Measurements from ENCODE around the gene SPON1.
A peak's percentile ranks its signal among the peaks of the same experiment; 100 is the strongest.
"Not testable (repeated sequence)": the region's sequence is repeated elsewhere in the genome, so short reads cannot be mapped to it uniquely, and the experiment has no call there.

The SPON1 gene

DNA sequence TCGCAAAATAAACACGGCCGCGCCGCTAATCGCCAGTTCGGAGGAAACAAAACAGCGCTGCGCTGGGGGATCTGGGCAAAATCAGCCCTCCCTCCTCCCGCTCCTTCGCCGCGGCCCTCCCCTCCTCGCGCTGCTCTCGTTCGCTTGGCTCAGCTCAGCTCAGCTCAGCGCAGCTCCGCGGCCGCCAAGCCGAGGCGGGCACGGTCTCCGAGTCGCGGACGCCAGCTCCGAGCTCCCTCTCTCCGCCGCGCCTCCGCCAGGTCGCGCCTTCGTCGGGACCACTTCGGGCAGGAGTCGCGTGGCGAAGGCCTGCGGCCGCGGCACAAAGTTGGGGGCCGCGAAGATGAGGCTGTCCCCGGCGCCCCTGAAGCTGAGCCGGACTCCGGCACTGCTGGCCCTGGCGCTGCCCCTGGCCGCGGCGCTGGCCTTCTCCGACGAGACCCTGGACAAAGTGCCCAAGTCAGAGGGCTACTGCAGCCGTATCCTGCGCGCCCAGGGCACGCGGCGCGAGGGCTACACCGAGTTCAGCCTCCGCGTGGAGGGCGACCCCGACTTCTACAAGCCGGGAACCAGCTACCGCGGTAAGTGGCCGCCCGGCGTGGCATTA is at the start of gene SPON1:
Gene SPON1 (plus strand): TSS at position 162 of the 607 bp plus-strand sequence. CDS start 182 bp downstream, at position 344.
- no peak for DNase-seq

- DNase-seq = no peak
These were observed 45.3 kb upstream of the SPON1 start for GRCh38 chr11:13917264-13917663.

- no peak for DNase-seq
These were observed 44.6 kb upstream of the SPON1 start for GRCh38 chr11:13917904-13918303.

GRCh38 chr11:13920756-13921155 is 41.8 kb upstream of the SPON1 start:
- no peak for DNase-seq

- no peak for DNase-seq
These were observed 41.0 kb upstream of the SPON1 start for GRCh38 chr11:13921545-13921944.

- no peak for DNase-seq
These were observed 39.3 kb upstream of the SPON1 start for GRCh38 chr11:13923182-13923581.

- no peak for DNase-seq
These were observed 38.5 kb upstream of the SPON1 start for GRCh38 chr11:13923716-13924650.

GRCh38 chr11:13924801-13925327 is 37.7 kb upstream of the SPON1 start:
- DNase-seq = peak; percentile 4

- not testable (repeated sequence) for DNase-seq
These were observed 36.2 kb upstream of the SPON1 start for GRCh38 chr11:13926366-13926765.

GRCh38 chr11:13926981-13927380 is 35.5 kb upstream of the SPON1 start:
- no peak for DNase-seq

- no peak for DNase-seq
These were observed 35.0 kb upstream of the SPON1 start for GRCh38 chr11:13927481-13927880.

DNA sequence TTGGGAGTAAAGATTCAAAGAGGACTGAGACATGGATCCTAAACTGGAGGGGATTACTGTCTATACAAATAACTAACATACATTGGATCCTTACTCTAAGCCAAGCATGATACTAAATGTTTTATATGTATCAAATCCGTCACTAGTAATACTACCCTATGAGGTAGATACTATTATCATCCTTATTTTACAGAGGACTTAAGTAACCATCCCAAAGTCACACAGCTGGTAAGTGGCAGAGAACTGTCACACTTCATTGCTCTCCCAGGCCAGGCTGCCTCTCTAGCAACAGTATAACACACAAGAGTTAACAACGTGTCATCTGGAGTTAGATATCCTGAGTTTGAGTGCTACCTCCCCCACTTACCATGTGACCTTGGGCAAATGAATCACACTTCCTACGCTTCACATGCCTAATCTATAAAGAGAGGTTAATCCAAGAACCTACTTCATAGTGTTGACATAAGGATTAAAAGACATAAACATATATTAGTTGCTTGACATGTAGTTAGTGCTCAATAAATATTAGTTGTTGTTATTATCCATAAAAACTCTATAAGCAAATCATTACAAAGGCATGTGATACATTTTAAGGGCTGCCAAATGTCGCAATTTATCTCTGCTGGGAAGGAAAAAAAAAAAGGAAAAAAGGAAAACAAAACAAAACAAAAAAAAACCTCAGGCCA is 33.8 kb upstream of the SPON1 start:
- peak; percentile 17 for DNase-seq

GRCh38 chr11:13929395-13929891 is 33.1 kb upstream of the SPON1 start:
- no peak for DNase-seq

GRCh38 chr11:13931356-13931755 is 31.2 kb upstream of the SPON1 start:
- no peak for DNase-seq

DNA sequence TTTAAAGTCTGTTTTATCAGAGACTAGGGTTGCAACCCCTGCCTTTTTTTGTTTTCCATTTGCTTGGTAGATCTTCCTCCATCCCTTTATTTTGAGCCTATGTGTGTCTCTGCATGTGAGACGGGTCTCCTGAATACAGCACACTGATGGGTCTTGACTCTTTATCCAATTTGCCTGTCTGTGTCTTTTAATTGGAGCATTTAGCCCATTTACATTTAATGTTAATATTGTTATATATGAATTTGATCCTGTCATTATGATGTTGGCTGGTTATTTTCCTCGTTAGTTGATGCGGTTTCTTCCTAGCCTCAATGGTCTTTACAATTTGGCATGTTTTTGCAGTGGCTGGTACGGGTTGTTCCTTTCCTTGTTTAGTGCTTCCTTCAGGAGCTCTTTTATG is 25.4 kb upstream of the SPON1 start:
- not testable (repeated sequence) for DNase-seq

- not testable (repeated sequence) for DNase-seq
These were observed 23.7 kb upstream of the SPON1 start for GRCh38 chr11:13938829-13939228.

DNA sequence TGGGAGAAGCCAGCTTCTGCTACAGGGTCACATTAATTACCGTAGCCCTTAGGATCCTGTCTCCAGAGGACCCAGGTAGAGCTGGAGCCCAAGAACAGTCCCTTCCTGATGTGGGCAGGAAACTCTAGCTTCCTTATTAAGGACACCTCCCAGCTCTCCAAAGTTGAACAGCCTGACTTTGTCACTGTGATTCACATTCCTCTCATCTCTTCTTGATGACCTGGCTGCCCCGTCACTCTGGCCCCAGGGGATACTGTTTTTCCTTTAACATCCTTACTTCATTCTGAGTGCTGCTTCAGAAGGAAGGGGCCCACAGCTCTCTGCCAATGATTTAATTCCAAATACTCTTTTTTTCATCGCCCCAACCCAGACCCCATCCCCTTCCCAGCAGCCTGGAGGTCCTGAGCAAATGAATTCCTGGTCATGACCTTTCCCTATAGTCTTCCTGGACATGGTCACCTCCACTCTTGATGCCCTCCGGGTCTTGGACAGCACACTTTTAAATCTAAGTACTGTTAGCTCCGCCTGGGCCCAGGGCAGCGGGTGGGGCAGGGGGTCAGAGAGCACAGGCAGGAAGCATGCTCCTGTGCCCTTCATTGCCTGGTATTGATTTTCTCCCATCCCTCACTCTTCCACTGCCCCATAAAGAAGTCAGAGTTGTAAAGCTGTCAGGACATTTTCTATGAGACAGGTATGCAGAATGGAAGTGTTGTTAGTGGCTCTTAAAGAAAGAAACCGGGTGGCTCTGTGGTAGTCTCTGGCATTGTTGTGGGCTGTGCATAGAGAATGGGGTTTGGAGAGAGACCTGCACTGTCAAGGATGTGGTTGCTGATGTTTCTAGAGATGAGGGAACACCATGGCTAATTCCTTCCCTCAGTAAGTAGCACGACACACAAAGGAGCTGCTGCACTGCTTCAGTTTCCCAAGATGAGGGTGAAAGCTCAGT is 22.3 kb upstream of the SPON1 start:
- DNase-seq = no peak

GRCh38 chr11:13940907-13941256 is 21.6 kb upstream of the SPON1 start:
- DNase-seq = no peak

GRCh38 chr11:13941775-13942174 is 20.7 kb upstream of the SPON1 start:
- DNase-seq = no peak

DNA sequence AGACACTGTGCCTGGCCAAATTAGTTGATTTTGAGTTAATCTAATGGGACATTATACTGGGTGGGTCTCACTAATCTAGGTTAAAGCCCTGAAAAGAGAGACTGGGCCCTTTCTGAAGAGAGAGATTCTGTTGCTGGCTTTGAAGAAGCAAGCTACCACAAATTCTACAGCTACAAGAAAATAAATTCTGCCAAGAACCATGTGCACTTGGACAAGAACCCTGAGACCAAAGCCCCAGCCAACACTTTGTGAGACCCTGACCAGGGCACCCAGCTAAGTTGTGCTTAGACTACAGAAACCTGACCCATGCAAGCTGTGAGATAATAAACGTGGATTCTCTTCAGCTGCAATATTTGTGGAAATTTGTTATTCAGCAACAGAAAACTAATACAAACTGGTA is 20.1 kb upstream of the SPON1 start:
- DNase-seq = no peak

DNA sequence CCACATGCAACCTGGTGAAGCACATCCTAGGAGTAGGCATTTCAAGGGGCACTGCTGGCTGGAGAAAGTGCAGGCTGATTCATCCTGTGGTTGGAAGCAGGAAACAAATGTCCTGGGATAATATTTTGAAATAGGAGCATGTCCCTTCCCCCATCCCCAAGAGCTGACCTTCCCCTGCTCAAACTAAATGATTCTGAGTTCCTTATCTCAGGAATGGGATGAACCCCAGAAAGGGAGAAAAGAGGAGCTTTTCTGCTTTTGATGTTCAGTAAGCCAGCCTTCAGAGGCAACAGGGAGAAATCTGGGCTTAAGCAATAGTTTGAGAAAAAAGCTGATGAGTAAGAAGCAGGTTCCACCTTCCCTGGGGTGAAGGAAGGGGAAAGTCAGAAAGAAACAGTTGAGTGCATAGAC is 19.5 kb upstream of the SPON1 start:
- no peak for DNase-seq

DNA sequence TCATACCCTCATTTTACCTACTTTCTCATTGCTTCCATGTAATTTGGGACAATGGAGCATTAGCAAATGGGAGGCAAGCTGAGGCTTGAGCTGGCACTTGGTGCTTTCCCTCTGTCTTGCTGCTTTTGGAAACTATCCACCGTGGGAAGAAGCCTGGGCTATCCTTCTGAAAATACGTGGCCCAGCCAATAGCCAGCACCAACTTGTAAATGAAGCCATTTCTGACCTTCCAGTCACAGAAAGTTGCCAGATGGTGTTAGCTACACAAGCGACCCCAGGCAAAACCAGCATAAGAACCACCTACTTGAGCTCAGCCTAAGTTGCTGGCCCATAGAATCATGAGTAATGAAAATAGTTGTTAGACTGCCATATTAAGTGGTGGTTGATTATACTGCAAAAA is 18.5 kb upstream of the SPON1 start:
- DNase-seq = no peak

Data from hematopoietic multipotent progenitor cell treated with erythropoietin and hydrocortisone succinate and interleukin-3 and kit ligand, for 8 days (in vitro differentiated cells).